ENCODE data around the gene S100A4. TPM values are rescaled to one million over a fixed set of nuclear protein-coding genes. Genes with fewer than 3 reads are reported as not detected.
A peak's percentile ranks its signal among the peaks of the same experiment; 100 is the strongest.
"Not testable (repeated sequence)": the region's sequence is repeated elsewhere in the genome, so short reads cannot be mapped to it uniquely, and the experiment has no call there.

The S100A4 gene
- total RNA-seq, 2 donors from 2014 or later, result 144 to 156 TPM

DNA sequence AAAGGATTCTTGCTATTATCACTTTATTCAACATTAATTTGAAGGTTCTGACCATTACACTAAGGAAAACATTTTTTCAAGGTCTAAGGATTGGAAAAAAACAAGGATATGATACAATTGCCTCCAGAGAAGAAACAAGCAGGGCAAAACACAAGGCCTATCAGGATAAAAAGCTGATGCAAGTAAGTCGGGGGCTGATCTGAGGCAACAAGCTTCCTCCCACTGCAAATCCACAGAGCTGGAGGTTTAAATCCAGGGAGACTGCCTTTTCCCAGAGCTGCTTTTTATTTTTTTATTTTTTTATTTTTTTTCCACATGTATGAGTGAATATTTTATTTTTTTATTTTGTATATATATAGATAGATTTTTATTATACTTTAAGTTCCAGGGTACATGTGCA is 39.4 kb upstream of the S100A4 start:
- Histone ChIP-seq H3K4me3 (no peak overlapping the region), H3K27ac (no peak overlapping the region), H3K4me1 (peaks cover 0 to 10% of the 10 kb centered on the region in 2 donors), H3K36me3 (no peaks in the 10 kb centered on the region), H3K9me3 (no peaks in the 10 kb centered on the region), H3K27me3 (no peaks in the 10 kb centered on the region)
- no peak for DNase-seq (ENCODE audit: low spot score)
- TF ChIP-seq CTCF (IDR thresholded peaks at IDR 0.05), result no peak

DNA sequence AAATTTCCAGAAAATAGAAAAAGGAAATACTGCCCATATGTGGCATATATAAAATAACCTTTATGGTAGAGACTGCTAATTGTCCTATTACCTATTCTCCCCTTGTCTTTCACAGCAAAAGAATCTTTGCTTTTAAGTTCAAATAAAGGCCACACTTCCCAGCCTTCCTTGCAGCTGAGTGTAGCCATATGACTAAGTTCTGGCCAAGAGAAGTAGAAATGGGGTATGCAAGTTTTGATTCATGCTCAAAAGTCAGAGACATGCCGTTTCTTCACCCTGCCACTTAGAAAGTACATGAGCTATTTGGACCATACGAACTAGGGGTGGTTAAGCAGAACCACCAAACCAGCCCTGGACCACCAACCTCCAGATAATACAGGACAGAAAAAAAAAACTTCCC is 38.4 kb upstream of the S100A4 start:
- no peak for TF ChIP-seq CTCF (IDR thresholded peaks at IDR 0.05)
- Histone ChIP-seq H3K4me1 (peaks cover 0 to 10% of the 10 kb centered on the region in 2 donors), H3K4me3 (no peak overlapping the region), H3K27me3 (no peaks in the 10 kb centered on the region), H3K36me3 (no peaks in the 10 kb centered on the region), H3K27ac (no peak overlapping the region), H3K9me3 (no peaks in the 10 kb centered on the region)
- DNase-seq (ENCODE audit: low spot score), result no peak

DNA sequence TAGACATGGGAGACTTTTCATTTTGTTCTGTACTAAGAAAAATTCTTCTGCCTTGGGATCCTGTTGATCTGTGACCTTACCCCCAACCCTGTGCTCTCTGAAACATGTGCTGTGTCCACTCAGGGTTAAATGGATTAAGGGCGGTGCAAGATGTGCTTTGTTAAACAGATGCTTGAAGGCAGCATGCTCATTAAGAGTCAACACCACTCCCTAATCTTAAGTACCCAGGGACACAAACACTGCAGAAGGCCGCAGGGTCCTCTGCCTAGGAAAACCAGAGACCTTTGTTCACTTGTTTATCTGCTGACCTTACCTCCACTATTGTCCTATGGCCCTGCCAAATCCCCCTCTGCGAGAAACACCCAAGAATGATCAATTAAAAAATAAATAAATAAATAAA is 37.9 kb upstream of the S100A4 start:
- not testable (repeated sequence) for DNase-seq (ENCODE audit: low spot score); H3K9me3 ChIP-seq; H3K27me3 ChIP-seq; H3K4me3 ChIP-seq; H3K36me3 ChIP-seq; H3K27ac ChIP-seq
- H3K4me1 ChIP-seq, result peaks cover 0 to 10% of the 10 kb centered on the region in 2 donors

GRCh38 chr1:153582836-153583235 is 37.2 kb upstream of the S100A4 start:
- not testable (repeated sequence) for H3K36me3 ChIP-seq; DNase-seq (ENCODE audit: low spot score); H3K27ac ChIP-seq; H3K9me3 ChIP-seq; H3K27me3 ChIP-seq; H3K4me3 ChIP-seq
- peaks cover 0 to 10% of the 10 kb centered on the region in 2 donors for H3K4me1 ChIP-seq

GRCh38 chr1:153578936-153579335 is 33.3 kb upstream of the S100A4 start:
- H3K9me3 ChIP-seq, result no peaks in the 10 kb centered on the region
- no peak for TF ChIP-seq CTCF (IDR thresholded peaks at IDR 0.05)
- no peaks in the 10 kb centered on the region for H3K36me3 ChIP-seq
- no peaks in the 10 kb centered on the region for H3K27me3 ChIP-seq
- no peak overlapping the region for H3K4me3 ChIP-seq
- no peak for DNase-seq (ENCODE audit: low spot score)
- no peak overlapping the region for H3K27ac ChIP-seq
- no peaks in the 10 kb centered on the region for H3K4me1 ChIP-seq

DNA sequence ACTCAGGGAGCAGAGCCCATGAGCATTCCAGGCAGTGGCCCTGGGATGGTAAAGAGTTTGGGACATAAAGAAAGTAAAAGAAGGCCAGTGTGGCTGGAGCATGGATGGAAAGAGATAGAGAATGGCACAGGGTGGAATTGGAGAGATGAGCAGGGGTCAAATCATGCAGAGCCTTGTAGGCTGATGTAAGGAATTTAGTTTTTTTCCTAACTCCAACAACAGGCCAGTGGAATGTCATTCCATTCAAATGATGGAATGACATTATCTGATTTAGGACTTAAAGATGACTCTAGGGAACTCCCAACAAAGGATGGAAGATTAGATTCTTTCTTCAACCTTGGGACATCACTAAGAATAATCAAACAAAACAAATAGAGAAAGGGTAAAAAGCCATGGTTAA is 32.9 kb upstream of the S100A4 start:
- no peak for TF ChIP-seq CTCF (IDR thresholded peaks at IDR 0.05)
- Histone ChIP-seq H3K27me3 (no peaks in the 10 kb centered on the region), H3K36me3 (no peaks in the 10 kb centered on the region), H3K4me1 (no peaks in the 10 kb centered on the region), H3K4me3 (no peak overlapping the region), H3K9me3 (no peaks in the 10 kb centered on the region), H3K27ac (no peak overlapping the region)
- DNase-seq (ENCODE audit: low spot score), result no peak

- H3K4me3 ChIP-seq, result no peak overlapping the region
- DNase-seq (ENCODE audit: low spot score), result peak; percentile 63
- H3K36me3 ChIP-seq, result no peaks in the 10 kb centered on the region
- no peaks in the 10 kb centered on the region for H3K9me3 ChIP-seq
- H3K27me3 ChIP-seq, result no peaks in the 10 kb centered on the region
- no peak overlapping the region for H3K27ac ChIP-seq
- TF ChIP-seq CTCF (IDR thresholded peaks at IDR 0.05), result no peak
- H3K4me1 ChIP-seq, result peaks cover 0 to 7% of the 10 kb centered on the region in 2 donors
These were observed 32.0 kb upstream of the S100A4 start for GRCh38 chr1:153577624-153578051.

Measured in right atrium auricular region (tissue), 2 donors.